Testis (tissue), 2 donors: ENCODE results near the gene CPT1C.

Experiments used
- CTCF ChIP-seq, 3 experiments: fragments of 450-650 bp in 2 of 3; fragments of 200-600 bp in 1 of 3; sonication (generic) in 1 of 3; IDR thresholded peaks; one replicate each; pipeline ENCODE4 v1.5.1; 2016 to 2019; ENCODE audit warnings: antibody characterized with exemption in 3 of 3, mild to moderate bottlenecking in 2 of 3, moderate library complexity in 1 of 3
- POLR2A ChIP-seq: fragments of 450-650 bp; IDR thresholded peaks from one replicate; pipeline ENCODE4 v1.6.1; 2017; ENCODE audit warnings: antibody characterized with exemption, mild to moderate bottlenecking, moderate library complexity

- TF ChIP-seq POLR2A (no peak), CTCF (IDR thresholded peaks at IDR 0.05) (no peak)
These were observed 33.3 kb upstream of the CPT1C start for GRCh38 chr19:49657493-49658138.
